PC-9 (cell line): ENCODE measurements around the gene CCDC106.

Source experiments
- EZH2 ChIP-seq: fragments of 200-600 bp; sonication (generic); IDR thresholded peaks from 2 replicates; pipeline ENCODE4 v1.8.0; 2017; ENCODE audit warnings: antibody characterized with exemption, low read depth
- TF ChIP-seq, protein P1 (sequence below): fragments of 200-600 bp; sonication (generic); conservative IDR thresholded peaks from 2 replicates; pipeline ENCODE4 v1.6.1; 2017; ENCODE audit warnings: mixed run types, antibody characterized with exemption, mild to moderate bottlenecking, moderate library complexity

DNA sequence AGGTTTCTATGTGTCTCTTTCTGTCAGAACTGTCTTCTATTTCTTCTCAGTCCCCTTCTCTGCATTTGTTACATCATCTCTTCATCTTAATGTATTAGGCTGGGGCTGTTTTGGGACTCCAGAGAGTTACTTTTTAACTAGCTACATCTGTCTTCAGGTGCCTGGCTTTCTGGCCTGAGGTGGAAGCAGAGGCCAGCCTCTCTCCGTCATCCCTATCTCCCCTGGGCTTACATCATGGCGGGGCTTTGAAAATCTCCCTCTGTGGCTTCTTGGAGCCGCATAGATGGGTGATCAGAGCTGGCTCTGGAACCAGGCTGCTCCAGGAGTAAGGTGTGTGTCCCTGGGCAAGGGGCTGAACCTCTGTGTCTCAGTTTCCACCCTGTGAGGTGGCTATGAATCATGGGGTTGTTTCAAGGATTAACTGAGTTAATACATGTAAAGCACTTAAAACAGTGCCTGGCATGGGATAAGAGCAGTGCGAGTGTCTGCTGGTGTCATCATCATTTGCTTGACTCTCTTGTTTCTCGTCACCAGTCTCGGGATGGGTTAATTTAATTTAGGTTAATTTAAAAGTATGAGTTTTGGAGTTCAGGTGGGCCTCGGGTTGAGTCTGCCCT is 29.0 kb downstream of the CCDC106 start:
- TF ChIP-seq, protein P1, sequence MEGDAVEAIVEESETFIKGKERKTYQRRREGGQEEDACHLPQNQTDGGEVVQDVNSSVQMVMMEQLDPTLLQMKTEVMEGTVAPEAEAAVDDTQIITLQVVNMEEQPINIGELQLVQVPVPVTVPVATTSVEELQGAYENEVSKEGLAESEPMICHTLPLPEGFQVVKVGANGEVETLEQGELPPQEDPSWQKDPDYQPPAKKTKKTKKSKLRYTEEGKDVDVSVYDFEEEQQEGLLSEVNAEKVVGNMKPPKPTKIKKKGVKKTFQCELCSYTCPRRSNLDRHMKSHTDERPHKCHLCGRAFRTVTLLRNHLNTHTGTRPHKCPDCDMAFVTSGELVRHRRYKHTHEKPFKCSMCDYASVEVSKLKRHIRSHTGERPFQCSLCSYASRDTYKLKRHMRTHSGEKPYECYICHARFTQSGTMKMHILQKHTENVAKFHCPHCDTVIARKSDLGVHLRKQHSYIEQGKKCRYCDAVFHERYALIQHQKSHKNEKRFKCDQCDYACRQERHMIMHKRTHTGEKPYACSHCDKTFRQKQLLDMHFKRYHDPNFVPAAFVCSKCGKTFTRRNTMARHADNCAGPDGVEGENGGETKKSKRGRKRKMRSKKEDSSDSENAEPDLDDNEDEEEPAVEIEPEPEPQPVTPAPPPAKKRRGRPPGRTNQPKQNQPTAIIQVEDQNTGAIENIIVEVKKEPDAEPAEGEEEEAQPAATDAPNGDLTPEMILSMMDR = no peak
- no peak for TF ChIP-seq EZH2
